ENCODE data around the gene CCDC34.

GRCh38 chr11:27304514-27304913 lies 58.5 kb downstream of the CCDC34 start:
- TF ChIP-seq CTCF (IDR thresholded peaks at IDR 0.05; ENCODE audit: low read length): no peak
- no peak for TF ChIP-seq EZH2phosphoT487 (IDR thresholded peaks at IDR 0.05; ENCODE audit: low read length)
